ENCODE measurements around the gene ABHD17B. TPM values are rescaled to one million over a fixed set of nuclear protein-coding genes. Genes with fewer than 3 reads are reported as not detected.

ABHD17B gene
- total and polyA plus RNA-seq, 2 experiments from 2014 or later = 7.7 to 10.7 TPM

- Histone ChIP-seq H3K9me2 (ENCODE audit: insufficient read depth) (no peaks in the 10 kb centered on the region), H3K27me3 (replicated peaks; ENCODE audit: insufficient read depth) (no peaks in the 10 kb centered on the region), H3K4me1 (ENCODE audit: insufficient read depth) (no peaks in the 10 kb centered on the region), H3K27ac (no peak overlapping the region), H3K79me2 (ENCODE audit: insufficient read depth) (peaks cover 90% of the 10 kb centered on the region), H2AFZ (no peak overlapping the region), H3K36me3 (ENCODE audit: low read depth) (0 out of 2 replicates have a peak, but pooled peaks cover 4% of the 10 kb centered on the region), H4K20me1 (ENCODE audit: insufficient read depth) (no peaks in the 10 kb centered on the region), H3K9ac (no peak overlapping the region), H3F3A (ENCODE audit: insufficient read depth) (no peaks in the 10 kb centered on the region), H3K4me2 (ENCODE audit: unreplicated experiment) (no peak overlapping the region), H3K4me3 (no peak overlapping the region), H3K9me3 (ENCODE audit: low read depth) (no peaks in the 10 kb centered on the region)
- no peak for DNase-seq
- 98% methylated on average over 2 of the region's 2 CpGs for WGBS, 2 experiments (ENCODE audit: low coverage in 1 of 2, low lambda C conversion rate in 2 of 2, missing lambda C conversion rate in 2 of 2)
- in situ Hi-C loops (cut with MboI) = no loop called here
- TF ChIP-seq EZH2 (IDR thresholded peaks at IDR 0.05; ENCODE audit: insufficient read depth, poor library complexity, severe bottlenecking) (no peak), EZH2phosphoT487 (IDR thresholded peaks at IDR 0.05; ENCODE audit: insufficient read depth, low read depth) (no peak)
These were observed 34.9 kb downstream of the ABHD17B start for GRCh38 chr9:71876106-71876505.

GRCh38 chr9:71875345-71875744 lies 35.6 kb downstream of the ABHD17B start:
- no peaks in the 10 kb centered on the region for H3K4me1 ChIP-seq (ENCODE audit: insufficient read depth)
- H2AFZ ChIP-seq = no peak overlapping the region
- no peaks in the 10 kb centered on the region for H3F3A ChIP-seq (ENCODE audit: insufficient read depth)
- WGBS, 2 experiments (ENCODE audit: low coverage in 1 of 2, low lambda C conversion rate in 2 of 2, missing lambda C conversion rate in 2 of 2) = 96 to 98% methylated on average over 6 of the region's 6 CpGs
- no peak for DNase-seq
- no peak overlapping the region for H3K9ac ChIP-seq
- H3K27me3 ChIP-seq (replicated peaks; ENCODE audit: insufficient read depth) = no peaks in the 10 kb centered on the region
- in situ Hi-C loops (cut with MboI) = no loop called here
- H3K4me3 ChIP-seq = no peak overlapping the region
- TF ChIP-seq EZH2phosphoT487 (IDR thresholded peaks at IDR 0.05; ENCODE audit: insufficient read depth, low read depth) (no peak), EZH2 (IDR thresholded peaks at IDR 0.05; ENCODE audit: insufficient read depth, poor library complexity, severe bottlenecking) (no peak)
- no peaks in the 10 kb centered on the region for H3K9me2 ChIP-seq (ENCODE audit: insufficient read depth)
- H3K4me2 ChIP-seq (ENCODE audit: unreplicated experiment) = no peak overlapping the region
- H3K79me2 ChIP-seq (ENCODE audit: insufficient read depth) = peaks cover 84% of the 10 kb centered on the region
- no peaks in the 10 kb centered on the region for H3K9me3 ChIP-seq (ENCODE audit: low read depth)
- H4K20me1 ChIP-seq (ENCODE audit: insufficient read depth) = no peaks in the 10 kb centered on the region
- 0 out of 2 replicates have a peak, but pooled peaks cover 4% of the 10 kb centered on the region for H3K36me3 ChIP-seq (ENCODE audit: low read depth)
- no peak overlapping the region for H3K27ac ChIP-seq

- no peak overlapping the region for H3K4me3 ChIP-seq
- no peak for TF ChIP-seq EZH2phosphoT487 (IDR thresholded peaks at IDR 0.05; ENCODE audit: insufficient read depth, low read depth)
- no peak overlapping the region for H3K4me2 ChIP-seq (ENCODE audit: unreplicated experiment)
- no peaks in the 10 kb centered on the region; the same call in 1 of the 2 replicates for H3F3A ChIP-seq (ENCODE audit: insufficient read depth)
- H2AFZ ChIP-seq = no peak overlapping the region
- H3K36me3 ChIP-seq (ENCODE audit: low read depth) = 0 out of 2 replicates have a peak, but pooled peaks cover 4% of the 10 kb centered on the region
- H3K79me2 ChIP-seq (ENCODE audit: insufficient read depth) = no peaks in the 10 kb centered on the region
- no peaks in the 10 kb centered on the region for H3K27me3 ChIP-seq (replicated peaks; ENCODE audit: insufficient read depth)
- in situ Hi-C loops (cut with MboI) = no loop called here
- H3K4me1 ChIP-seq (ENCODE audit: insufficient read depth) = no peaks in the 10 kb centered on the region
- no peak overlapping the region for H3K27ac ChIP-seq
- H3K9ac ChIP-seq = no peak overlapping the region
- no peaks in the 10 kb centered on the region for H3K9me2 ChIP-seq (ENCODE audit: insufficient read depth)
- peaks cover 7% of the 10 kb centered on the region for H3K9me3 ChIP-seq (ENCODE audit: low read depth)
- H4K20me1 ChIP-seq (ENCODE audit: insufficient read depth) = no peaks in the 10 kb centered on the region
- 89 to 96% methylated on average over 1 of the region's 1 CpG for WGBS, 2 experiments (ENCODE audit: low coverage in 1 of 2, low lambda C conversion rate in 2 of 2, missing lambda C conversion rate in 2 of 2)
- DNase-seq = peak; percentile 12
These were observed 47.4 kb downstream of the ABHD17B start for GRCh38 chr9:71863631-71864030.

GRCh38 chr9:71861618-71862017 lies 49.4 kb downstream of the ABHD17B start:
- TF ChIP-seq EZH2phosphoT487 (IDR thresholded peaks at IDR 0.05; ENCODE audit: insufficient read depth, low read depth) (no peak), EZH2 (IDR thresholded peaks at IDR 0.05; ENCODE audit: insufficient read depth, poor library complexity, severe bottlenecking) (no peak)
- H3K9ac ChIP-seq = no peak overlapping the region
- H3K79me2 ChIP-seq (ENCODE audit: insufficient read depth) = no peaks in the 10 kb centered on the region
- WGBS, 2 experiments (ENCODE audit: low coverage in 1 of 2, low lambda C conversion rate in 2 of 2, missing lambda C conversion rate in 2 of 2) = 99 to 100% methylated on average over 3 of the region's 3 CpGs
- H3K4me1 ChIP-seq (ENCODE audit: insufficient read depth) = no peaks in the 10 kb centered on the region
- no peak overlapping the region for H3K4me2 ChIP-seq (ENCODE audit: unreplicated experiment)
- no peaks in the 10 kb centered on the region; the same call in 1 of the 2 replicates for H3F3A ChIP-seq (ENCODE audit: insufficient read depth)
- H3K9me2 ChIP-seq (ENCODE audit: insufficient read depth) = no peaks in the 10 kb centered on the region
- 0 out of 2 replicates have a peak, but pooled peaks cover 4% of the 10 kb centered on the region for H3K36me3 ChIP-seq (ENCODE audit: low read depth)
- H3K27ac ChIP-seq = no peak overlapping the region
- H3K4me3 ChIP-seq = no peak overlapping the region
- no peak overlapping the region for H2AFZ ChIP-seq
- no peak for DNase-seq
- peaks cover 7% of the 10 kb centered on the region for H3K9me3 ChIP-seq (ENCODE audit: low read depth)
- H3K27me3 ChIP-seq (replicated peaks; ENCODE audit: insufficient read depth) = no peaks in the 10 kb centered on the region
- in situ Hi-C loops (cut with MboI) = no loop called here
- H4K20me1 ChIP-seq (ENCODE audit: insufficient read depth) = no peaks in the 10 kb centered on the region

GRCh38 chr9:71859939-71860338 lies 51.1 kb downstream of the ABHD17B start:
- no peaks in the 10 kb centered on the region for H3K9me2 ChIP-seq (ENCODE audit: insufficient read depth)
- H3K9me3 ChIP-seq (ENCODE audit: low read depth) = peaks cover 7% of the 10 kb centered on the region
- in situ Hi-C loops (cut with MboI) = no loop called here
- H2AFZ ChIP-seq = no peak overlapping the region
- no peak overlapping the region for H3K27ac ChIP-seq
- H3K4me3 ChIP-seq = no peak overlapping the region
- 0 out of 2 replicates have a peak, but pooled peaks cover 4% of the 10 kb centered on the region for H3K36me3 ChIP-seq (ENCODE audit: low read depth)
- DNase-seq = peak; percentile 14
- H4K20me1 ChIP-seq (ENCODE audit: insufficient read depth) = no peaks in the 10 kb centered on the region
- no peak overlapping the region for H3K4me2 ChIP-seq (ENCODE audit: unreplicated experiment)
- no peaks in the 10 kb centered on the region for H3K27me3 ChIP-seq (replicated peaks; ENCODE audit: insufficient read depth)
- TF ChIP-seq EZH2phosphoT487 (IDR thresholded peaks at IDR 0.05; ENCODE audit: insufficient read depth, low read depth) (no peak), EZH2 (IDR thresholded peaks at IDR 0.05; ENCODE audit: insufficient read depth, poor library complexity, severe bottlenecking) (no peak)
- WGBS, 2 experiments (ENCODE audit: low coverage in 1 of 2, low lambda C conversion rate in 2 of 2, missing lambda C conversion rate in 2 of 2) = 97 to 98% methylated on average over 3 of the region's 3 CpGs
- no peaks in the 10 kb centered on the region; the same call in 1 of the 2 replicates for H3F3A ChIP-seq (ENCODE audit: insufficient read depth)
- H3K4me1 ChIP-seq (ENCODE audit: insufficient read depth) = no peaks in the 10 kb centered on the region
- H3K79me2 ChIP-seq (ENCODE audit: insufficient read depth) = no peaks in the 10 kb centered on the region
- H3K9ac ChIP-seq = no peak overlapping the region
